ENCODE measurements around the gene LRRC8A. TPM values are rescaled to one million over a fixed set of nuclear protein-coding genes. Genes with fewer than 3 reads are reported as not detected.
A peak's percentile ranks its signal among the peaks of the same experiment; 100 is the strongest.
"Not testable (repeated sequence)": the region's sequence is repeated elsewhere in the genome, so short reads cannot be mapped to it uniquely, and the experiment has no call there.

Gene LRRC8A
- polyA plus RNA-seq, 1 donor from 2014 or later: 11.6 TPM

GRCh38 chr9:128851779-128852600, 29.9 kb upstream of the LRRC8A start:
- not testable (repeated sequence) for H4K20me1 ChIP-seq (ENCODE audit: insufficient read depth); H3K9me2 ChIP-seq (ENCODE audit: insufficient read depth, low read length); H3K4me2 ChIP-seq (ENCODE audit: low read length); H3K27ac ChIP-seq (ENCODE audit: low read length); H3K9ac ChIP-seq (ENCODE audit: low read length); H3K36me3 ChIP-seq (ENCODE audit: insufficient read depth, low read length); H3K9me3 ChIP-seq (ENCODE audit: low read length); H3K4me3 ChIP-seq (ENCODE audit: low read length); H2AFZ ChIP-seq (ENCODE audit: low read depth, low read length); H3K79me2 ChIP-seq (replicated peaks; ENCODE audit: insufficient read depth, low read length); H3F3A ChIP-seq (ENCODE audit: insufficient read depth, low read length, poor library complexity, severe bottlenecking); H3K27me3 ChIP-seq (ENCODE audit: insufficient read depth, low read depth, low read length)
- TF ChIP-seq RAD21 (conservative IDR thresholded peaks at IDR 0.05): peak; percentile 64
- TF ChIP-seq SMC3 (conservative IDR thresholded peaks at IDR 0.05; ENCODE audit: poor library complexity): peak; percentile 43
- peak; percentile 65 for TF ChIP-seq CTCF (IDR thresholded peaks at IDR 0.05; ENCODE audit: poor library complexity, severe bottlenecking)

GRCh38 chr9:128852646-128853045, 29.3 kb upstream of the LRRC8A start:
- not testable (repeated sequence) for H3K79me2 ChIP-seq (replicated peaks; ENCODE audit: insufficient read depth, low read length); H3K9me2 ChIP-seq (ENCODE audit: insufficient read depth, low read length); H2AFZ ChIP-seq (ENCODE audit: low read depth, low read length); H3K4me2 ChIP-seq (ENCODE audit: low read length); H4K20me1 ChIP-seq (ENCODE audit: insufficient read depth); H3K27me3 ChIP-seq (ENCODE audit: insufficient read depth, low read depth, low read length); H3K36me3 ChIP-seq (ENCODE audit: insufficient read depth, low read length); H3K9me3 ChIP-seq (ENCODE audit: low read length); H3F3A ChIP-seq (ENCODE audit: insufficient read depth, low read length, poor library complexity, severe bottlenecking); H3K9ac ChIP-seq (ENCODE audit: low read length); H3K27ac ChIP-seq (ENCODE audit: low read length); H3K4me3 ChIP-seq (ENCODE audit: low read length)

GRCh38 chr9:128854454-128854853, 27.5 kb upstream of the LRRC8A start:
- H3K79me2 ChIP-seq (replicated peaks; ENCODE audit: insufficient read depth, low read length); H3F3A ChIP-seq (ENCODE audit: insufficient read depth, low read length, poor library complexity, severe bottlenecking); H3K36me3 ChIP-seq (ENCODE audit: insufficient read depth, low read length); H3K9me2 ChIP-seq (ENCODE audit: insufficient read depth, low read length); H3K9ac ChIP-seq (ENCODE audit: low read length); H3K27me3 ChIP-seq (ENCODE audit: insufficient read depth, low read depth, low read length); H3K9me3 ChIP-seq (ENCODE audit: low read length); H4K20me1 ChIP-seq (ENCODE audit: insufficient read depth); H2AFZ ChIP-seq (ENCODE audit: low read depth, low read length); H3K4me2 ChIP-seq (ENCODE audit: low read length); H3K4me3 ChIP-seq (ENCODE audit: low read length); H3K27ac ChIP-seq (ENCODE audit: low read length): not testable (repeated sequence)

GRCh38 chr9:128858476-128858875, 23.5 kb upstream of the LRRC8A start:
- not testable (repeated sequence) for H4K20me1 ChIP-seq (ENCODE audit: insufficient read depth); H3K4me3 ChIP-seq (ENCODE audit: low read length); H3K36me3 ChIP-seq (ENCODE audit: insufficient read depth, low read length); H3K9me3 ChIP-seq (ENCODE audit: low read length); H3F3A ChIP-seq (ENCODE audit: insufficient read depth, low read length, poor library complexity, severe bottlenecking); H2AFZ ChIP-seq (ENCODE audit: low read depth, low read length); H3K9ac ChIP-seq (ENCODE audit: low read length); H3K27ac ChIP-seq (ENCODE audit: low read length); H3K79me2 ChIP-seq (replicated peaks; ENCODE audit: insufficient read depth, low read length); H3K27me3 ChIP-seq (ENCODE audit: insufficient read depth, low read depth, low read length); H3K4me2 ChIP-seq (ENCODE audit: low read length); H3K9me2 ChIP-seq (ENCODE audit: insufficient read depth, low read length)

Data from neural cell (in vitro differentiated cells).